Natural killer cell (primary cell): ENCODE measurements around the gene KIF26A. TPM values are rescaled to one million over a fixed set of nuclear protein-coding genes. Genes with fewer than 3 reads are reported as not detected.
A peak's percentile ranks its signal among the peaks of the same experiment; 100 is the strongest.

Experiments used
- ATAC-seq, 3 donors: fragments of 150-1000 bp in 2 of 3; fragments of 200-7000 bp in 1 of 3; cut with Tn5 transposase; 1 replicate in 1 of 3; 2 replicates in 2 of 3; pipeline ENCODE4 v1.10.0; 2021; ENCODE audit warnings: mild to moderate bottlenecking in 2 of 3, moderate library complexity in 2 of 3
- DNase-seq, 2 donors: peaks; one replicate each; pipeline versions ENCODE4 v3.0.0 to v3.0.0-alpha.2; 2013 to 2021; ENCODE audit warnings: mixed read lengths in 1 of 2
- H3K27ac ChIP-seq: one replicate; pipeline ENCODE4 v1.5.1; 2013; ENCODE audit warnings: mild to moderate bottlenecking, low read length
- H3K27me3 ChIP-seq: one replicate; pipeline ENCODE4 v1.6.1; 2013; ENCODE audit warnings: low read length; ENCODE audit not compliant: control insufficient read depth, insufficient read depth
- H3K36me3 ChIP-seq: one replicate; pipeline ENCODE4 v1.6.1; 2013; ENCODE audit warnings: low read length; ENCODE audit not compliant: control insufficient read depth, insufficient read depth
- H3K4me1 ChIP-seq: one replicate; pipeline ENCODE4 v1.6.1; 2013; ENCODE audit warnings: low read length; ENCODE audit not compliant: control insufficient read depth, insufficient read depth
- H3K4me3 ChIP-seq: one replicate; pipeline ENCODE4 v1.5.1; 2013; ENCODE audit warnings: low read length
- H3K9me3 ChIP-seq: one replicate; pipeline ENCODE4 v1.6.1; 2013; ENCODE audit warnings: low read length; ENCODE audit not compliant: control insufficient read depth, insufficient read depth
- H3K27ac Mint-ChIP-seq, 2 donors: one replicate each; pipeline ENCODE4 v1.8.0; 2022; ENCODE audit warnings: mild to moderate bottlenecking in 2 of 2, mixed read lengths in 2 of 2, moderate library complexity in 1 of 2
- H3K27me3 Mint-ChIP-seq, 2 donors: one replicate each; pipeline ENCODE4 v1.8.0; 2022; ENCODE audit warnings: low read depth in 2 of 2, mixed read lengths in 2 of 2
- H3K36me3 Mint-ChIP-seq: one replicate; pipeline ENCODE4 v1.8.0; 2022; ENCODE audit warnings: mixed read lengths
- H3K4me1 Mint-ChIP-seq, 2 donors: one replicate each; pipeline ENCODE4 v1.8.0; 2022; ENCODE audit warnings: mixed read lengths in 2 of 2
- H3K4me3 Mint-ChIP-seq: one replicate; pipeline ENCODE4 v1.8.0; 2022; ENCODE audit warnings: mild to moderate bottlenecking, moderate library complexity, mixed read lengths
- H3K9me3 Mint-ChIP-seq, 2 donors: one replicate each; pipeline ENCODE4 v1.8.0; 2022; ENCODE audit warnings: mixed read lengths in 2 of 2
- CTCF ChIP-seq: fragments of 200-600 bp; IDR thresholded peaks from one replicate; pipeline ENCODE4 v1.8.0; 2022; ENCODE audit warnings: antibody characterized with exemption
- WGBS: methylation state at CpG from one replicate; pipeline ENCODE4 v1.1.7; 2013; ENCODE audit warnings: missing lambda C conversion rate; ENCODE audit not compliant: insufficient coverage; 5-methylcytosine and 5-hydroxymethylcytosine counted together
- intact Hi-C: fragments of 100-400 bp; cut with micrococcal nuclease; formaldehyde crosslinking; loops from one replicate; pipeline ENCODE4 v1.14.2; 2022
- total RNA-seq, 4 donors: library from RNA; stranded (reverse); fragments of 120-200 nt in 1 of 4; gene quantifications; one replicate each; pipeline versions ENCODE4 v1.2.3 to v1.2.4, GENCODE V29; 2013 to 2022

Gene KIF26A
- total RNA-seq, 3 donors from 2014 or later (not counting 1 experiment from before 2014, with no cell fraction given) = not detected

- intact Hi-C loops = loop anchor here (1.0 kb wide), 1 partner anchor 428 kb away; no protein-coding TSS in a partner anchor
- peak overlapping the region; percentile 31 for H3K4me3 Mint-ChIP-seq
- DNase-seq = no peak
- Histone ChIP-seq H3K27me3 (peaks cover 20% of the 10 kb centered on the region), H3K36me3 (no peaks in the 10 kb centered on the region), H3K4me3 (no peak overlapping the region), H3K27ac (no peak overlapping the region), H3K4me1 (peaks cover 14% of the 10 kb centered on the region), H3K9me3 (no peaks in the 10 kb centered on the region)
- ATAC-seq = no peak
- H3K36me3 Mint-ChIP-seq = no peaks in the 10 kb centered on the region
- H3K27ac Mint-ChIP-seq = no peak overlapping the region
- no peaks in the 10 kb centered on the region for H3K9me3 Mint-ChIP-seq
- no peak for TF ChIP-seq CTCF
- no peaks in the 10 kb centered on the region for H3K4me1 Mint-ChIP-seq
- H3K27me3 Mint-ChIP-seq = peaks cover 0 to 35% of the 10 kb centered on the region in 2 donors
- 5% methylated on average over 77 of the region's 77 CpGs for WGBS
These were observed 1.7 kb upstream of the KIF26A start for GRCh38 chr14:104136472-104137296.

- no peaks in the 10 kb centered on the region for H3K4me1 Mint-ChIP-seq
These were observed 890 bp upstream of the KIF26A start for GRCh38 chr14:104137297-104138097.

GRCh38 chr14:104138718-104139459 lies 502 bp downstream of the KIF26A start:
- Mint-ChIP-seq H3K27ac (no peak overlapping the region), H3K4me3 (no peak overlapping the region), H3K9me3 (no peaks in the 10 kb centered on the region), H3K27me3 (peaks cover 0 to 24% of the 10 kb centered on the region in 2 donors), H3K36me3 (no peaks in the 10 kb centered on the region), H3K4me1 (no peaks in the 10 kb centered on the region)
- no peak for TF ChIP-seq CTCF
- DNase-seq (no peak), ATAC-seq (no peak)
- intact Hi-C loops = no loop called here
- H3K4me1 ChIP-seq = peaks cover 14% of the 10 kb centered on the region
- no peak overlapping the region for H3K27ac ChIP-seq
- peaks cover 20% of the 10 kb centered on the region for H3K27me3 ChIP-seq
- H3K4me3 ChIP-seq = no peak overlapping the region
- WGBS = 6% methylated on average over 73 of the region's 73 CpGs
- H3K36me3 ChIP-seq = no peaks in the 10 kb centered on the region
- no peaks in the 10 kb centered on the region for H3K9me3 ChIP-seq

More at GRCh38 chr14:104137297-104138097, 890 bp upstream of the KIF26A start:
- H3K4me3 Mint-ChIP-seq = peak overlapping the region; percentile 62
- DNase-seq (peak; percentile 60 to 71), ATAC-seq (peak; percentile 53 to 91 (median 80))
- Histone ChIP-seq H3K27ac (no peak overlapping the region), H3K36me3 (no peaks in the 10 kb centered on the region), H3K4me3 (no peak overlapping the region), H3K27me3 (peaks cover 20% of the 10 kb centered on the region), H3K9me3 (no peaks in the 10 kb centered on the region), H3K4me1 (peaks cover 14% of the 10 kb centered on the region)
- no peaks in the 10 kb centered on the region for H3K9me3 Mint-ChIP-seq
- intact Hi-C loops = loop anchor here (1.0 kb wide), 1 partner anchor 427 kb away; no protein-coding TSS in a partner anchor
- WGBS = 2% methylated on average over 88 of the region's 88 CpGs
- peaks cover 0 to 27% of the 10 kb centered on the region in 2 donors for H3K27me3 Mint-ChIP-seq
- no peaks in the 10 kb centered on the region for H3K36me3 Mint-ChIP-seq
- H3K27ac Mint-ChIP-seq = no peak overlapping the region
- TF ChIP-seq CTCF = peak; percentile 81
